ENCODE data around the gene DAP. TPM values are rescaled to one million over a fixed set of nuclear protein-coding genes. Genes with fewer than 3 reads are reported as not detected.

DAP gene
- total and polyA plus RNA-seq, 10 of the 15 experiments (the other 5 are each of a cell fraction or from before 2014, with no cell fraction given) = 12.9 to 130 (median 49.9) TPM

- in situ Hi-C loops (cut with MboI) (no loop called here), intact Hi-C loops (cut with micrococcal nuclease; ENCODE audit: unreplicated experiment) (loop anchor here (2.0 to 10.0 kb wide), 6 partner anchors 28 to 508 kb away; partner anchors contain the start of genes CCT5 and MARCHF6)
- 4% methylated on average over 34 of the region's 43 CpGs for WGBS (ENCODE audit: insufficient coverage, insufficient replicate concordance, low lambda C conversion rate, missing lambda C conversion rate)
- Histone ChIP-seq H3K27me3 (replicated peaks in 1 of 2; ENCODE audit: control insufficient read depth in 2 of 2, insufficient read depth in 2 of 2, low read length in 1 of 2) (no peaks in the 10 kb centered on the region), H3K79me2 (ENCODE audit: control insufficient read depth, insufficient read depth, low read length) (peaks cover 55% of the 10 kb centered on the region), H3K4me1 (ENCODE audit: control insufficient read depth, insufficient read depth, low read length) (peaks cover 18% of the 10 kb centered on the region), H3K36me3 (ENCODE audit: control insufficient read depth in 2 of 2, insufficient read depth in 2 of 2, low read length in 1 of 2) (peaks cover 0 to 2% of the 10 kb centered on the region in 2 experiments; a peak in 1 of 4 replicates), H4K20me1 (ENCODE audit: control insufficient read depth, insufficient read depth) (no peaks in the 10 kb centered on the region), H3K4me3 (peak overlapping the region; percentile 91), H3K27ac (ENCODE audit: control insufficient read depth, insufficient read depth) (peak overlapping the region; percentile 70), H2AFZ (ENCODE audit: control insufficient read depth, low read depth, low read length) (peak overlapping the region; percentile 53; the same call in 1 of the 2 replicates), H3K9me3 (replicated peaks; ENCODE audit: control insufficient read depth, insufficient read depth, low read length) (no peaks in the 10 kb centered on the region), H3K4me2 (ENCODE audit: control insufficient read depth, insufficient read depth) (peak overlapping the region; percentile 30), H3K9ac (ENCODE audit: control insufficient read depth, insufficient read depth, low read length) (peak overlapping the region; percentile 82)
- SMC1A ChIA-PET (ENCODE audit: uncharacterized antibody, unreplicated experiment) = interaction anchor here (0.8 to 1.1 kb wide), 2 partner anchors 35 to 203 kb away, joined by 3 read pairs; no protein-coding TSS in a partner anchor
- CTCF ChIA-PET = no interaction called here
- POLR2A ChIA-PET = interaction anchor here (0.7 to 1.0 kb wide), 5 partner anchors 27 to 186 kb away, joined by 3 to 6 read pairs (median 5); no protein-coding TSS in a partner anchor
- ATAC-seq (peak; percentile 33), DNase-seq (ENCODE audit: low read depth, low spot score) (no peak), FAIRE-seq (peak; percentile 95)
- RAD21 ChIA-PET (ENCODE audit: unreplicated experiment) = interaction anchor here (0.9 to 1.0 kb wide), 3 partner anchors 58 to 194 kb away, joined by 3 to 6 read pairs (median 3); no protein-coding TSS in a partner anchor
- BruUV-seq (replicated peaks) = TSS peak; percentile 76
- TF ChIP-seq POLR2AphosphoS5 (IDR thresholded peaks at IDR 0.05; ENCODE audit: low read length) (peak; percentile 39; the same call in 1 of the 2 replicates), CEBPZ (IDR thresholded peaks at IDR 0.05; ENCODE audit: low read depth, low read length) (no peak), EED (IDR thresholded peaks at IDR 0.05; ENCODE audit: low read depth) (peak; percentile 40; the same call in 1 of the 2 replicates), IKZF2 (IDR thresholded peaks at IDR 0.05) (peak; percentile 45 to 61; a peak in 3 of 4 replicates), ATF2 (IDR thresholded peaks at IDR 0.05; ENCODE audit: low read length) (0 out of 2 replicates have a peak, but pooled peaks have one; percentile 10), IRF3 (IDR thresholded peaks at IDR 0.05) (no peak), PML (IDR thresholded peaks at IDR 0.05; ENCODE audit: low read length) (no peak), SMAD5 (IDR thresholded peaks at IDR 0.05; ENCODE audit: low read depth) (no peak), DPF2 (IDR thresholded peaks at IDR 0.05) (peak; percentile 51), ZNF274 (IDR thresholded peaks at IDR 0.05; ENCODE audit: insufficient read depth, insufficient read length) (no peak), WRNIP1 (IDR thresholded peaks at IDR 0.05; ENCODE audit: borderline replicate concordance, low read depth, low read length) (peak; percentile 64; the same call in 1 of the 2 replicates), SPI1 (IDR thresholded peaks at IDR 0.05; ENCODE audit: borderline replicate concordance, insufficient read depth, low read depth, low read length) (peak; percentile 70; the same call in 1 of the 2 replicates), RELA (IDR thresholded peaks at IDR 0.05; ENCODE audit: borderline replicate concordance, partially characterized antibody) (no peak), SKIL (IDR thresholded peaks at IDR 0.05; ENCODE audit: low read depth, poor library complexity, severe bottlenecking) (peak; percentile 35)
Measured at GRCh38 chr5:10760096-10760920, 726 bp downstream of the DAP start.

All from GM12878 (cell line).